ENCODE measurements around the gene FADD. TPM values are rescaled to one million over a fixed set of nuclear protein-coding genes. Genes with fewer than 3 reads are reported as not detected.

The FADD gene
- total and polyA plus RNA-seq, 2 donors (not counting 3 experiments of a cell fraction or from before 2014, with no cell fraction given): 35.4 to 45.1 TPM

GRCh38 chr11:70158757-70159389, 44.2 kb upstream of the FADD start:
- Histone ChIP-seq H3K4me1 (ENCODE audit: control insufficient read depth, extremely low read depth, insufficient read depth, low read length) (no peaks in the 10 kb centered on the region), H3K9me3 (replicated peaks; ENCODE audit: control insufficient read depth, insufficient read depth, low read length) (no peaks in the 10 kb centered on the region), H3K27me3 (ENCODE audit: control insufficient read depth in 2 of 2, insufficient read depth in 2 of 2, low read length in 2 of 2) (no peaks in the 10 kb centered on the region), H3K4me3 (replicated peaks in 1 of 3; ENCODE audit: insufficient read depth in 1 of 3, low read depth in 1 of 3, low read length in 3 of 3) (no peak overlapping the region), H3K79me2 (ENCODE audit: control insufficient read depth, insufficient read depth, low read length) (no peaks in the 10 kb centered on the region), H3K4me2 (ENCODE audit: insufficient read depth, low read length) (no peak overlapping the region), H3K27ac (ENCODE audit: insufficient read depth, low read depth, low read length) (no peak overlapping the region), H3K36me3 (ENCODE audit: control insufficient read depth in 2 of 2, extremely low read depth in 1 of 2, insufficient read depth in 2 of 2, low read length in 2 of 2) (no peaks in the 10 kb centered on the region), H3K9ac (replicated peaks; ENCODE audit: extremely low read depth, insufficient read depth, low read length) (no peak overlapping the region), H3K9me1 (replicated peaks; ENCODE audit: control insufficient read depth, extremely low read depth, insufficient read depth, low read length) (no peaks in the 10 kb centered on the region), H4K20me1 (replicated peaks; ENCODE audit: control insufficient read depth, extremely low read depth, insufficient read depth, low read length) (no peaks in the 10 kb centered on the region), H2AFZ (ENCODE audit: low read depth, low read length) (no peak overlapping the region)
- BruUV-seq (replicated peaks): no TSS peak
- TF ChIP-seq GATA2 (IDR thresholded peaks at IDR 0.05; ENCODE audit: insufficient read depth, insufficient read length, low read depth, low read length) (no peak), CTCF (IDR thresholded peaks at IDR 0.05; ENCODE audit: extremely low read depth in 1 of 2, insufficient read depth in 1 of 2, low read depth in 1 of 2, low read length in 2 of 2) (no peak), EZH2 (IDR thresholded peaks at IDR 0.05; ENCODE audit: borderline replicate concordance, low read depth, low read length, severe bottlenecking) (no peak), FOS (IDR thresholded peaks at IDR 0.05; ENCODE audit: borderline replicate concordance, insufficient read depth, low read length) (no peak), MYC (IDR thresholded peaks at IDR 0.05; ENCODE audit: low read depth, low read length) (no peak), POLR2A (IDR thresholded peaks at IDR 0.05; ENCODE audit: low read depth, low read length) (no peak), JUN (IDR thresholded peaks at IDR 0.05; ENCODE audit: borderline replicate concordance, insufficient read depth, insufficient read length, low read depth) (no peak), MAX (IDR thresholded peaks at IDR 0.05; ENCODE audit: insufficient read depth, insufficient read length) (no peak), POLR2AphosphoS5 (IDR thresholded peaks at IDR 0.05; ENCODE audit: insufficient read depth, low read depth, low read length) (no peak)
- intact Hi-C loops (cut with micrococcal nuclease) (no loop called here), dilution Hi-C loops (cut with MboI; ENCODE audit: extremely low pct_ligation_motif_present, low sequenced_read_pairs) (no loop called here)
- ChIA-PET CTCF (interaction anchor here (1.0 kb wide), 1 partner anchor 244 kb away, joined by 3 read pairs; no protein-coding TSS in a partner anchor), POLR2A (no interaction called here)
- no peak for FAIRE-seq
- no peak for DNase-seq (ENCODE audit: low read depth, low spot score)

Data from endothelial cell of umbilical vein (primary cell).